ENCODE data around the gene ASCC3. TPM values are rescaled to one million over a fixed set of nuclear protein-coding genes. Genes with fewer than 3 reads are reported as not detected.
A peak's percentile ranks its signal among the peaks of the same experiment; 100 is the strongest.

The ASCC3 gene
- total RNA-seq, 6 experiments from 2014 or later, result 96.1 to 101 (median 97.8) TPM

DNA sequence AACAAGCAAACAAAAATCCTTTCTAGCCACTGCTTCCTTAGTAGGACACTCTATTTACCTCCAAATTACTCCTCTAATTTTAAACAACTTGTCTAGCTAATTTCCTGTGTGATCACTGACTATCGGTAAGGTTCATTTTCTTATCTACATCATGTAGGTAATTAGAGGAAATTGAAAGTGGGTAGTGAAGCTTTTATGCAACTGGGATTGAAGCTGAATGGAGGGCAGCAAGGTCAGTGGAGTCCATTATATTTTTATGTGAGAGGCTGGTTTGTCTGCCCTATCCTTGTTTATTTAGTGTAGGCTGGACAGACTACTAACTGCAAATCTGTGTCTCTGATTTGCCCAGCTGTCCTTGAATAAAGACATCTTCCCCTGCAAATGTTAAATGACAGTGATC is 327.9 kb downstream of the ASCC3 start:
- Mint-ChIP-seq H3K9me3 (no peaks in the 10 kb centered on the region; the same call in 1 of the 2 replicates), H3K27me3 (ENCODE audit: insufficient read depth) (no peaks in the 10 kb centered on the region; the same call in 1 of the 2 replicates), H3K4me3 (no peak overlapping the region), H3K36me3 (ENCODE audit: low read depth) (peaks cover 12% of the 10 kb centered on the region; the same call in 1 of the 2 replicates), H3K27ac (no peak overlapping the region), H3K4me1 (ENCODE audit: low read depth) (peaks cover 46% of the 10 kb centered on the region)
- no peak for DNase-seq
- TF ChIP-seq, protein P1, sequence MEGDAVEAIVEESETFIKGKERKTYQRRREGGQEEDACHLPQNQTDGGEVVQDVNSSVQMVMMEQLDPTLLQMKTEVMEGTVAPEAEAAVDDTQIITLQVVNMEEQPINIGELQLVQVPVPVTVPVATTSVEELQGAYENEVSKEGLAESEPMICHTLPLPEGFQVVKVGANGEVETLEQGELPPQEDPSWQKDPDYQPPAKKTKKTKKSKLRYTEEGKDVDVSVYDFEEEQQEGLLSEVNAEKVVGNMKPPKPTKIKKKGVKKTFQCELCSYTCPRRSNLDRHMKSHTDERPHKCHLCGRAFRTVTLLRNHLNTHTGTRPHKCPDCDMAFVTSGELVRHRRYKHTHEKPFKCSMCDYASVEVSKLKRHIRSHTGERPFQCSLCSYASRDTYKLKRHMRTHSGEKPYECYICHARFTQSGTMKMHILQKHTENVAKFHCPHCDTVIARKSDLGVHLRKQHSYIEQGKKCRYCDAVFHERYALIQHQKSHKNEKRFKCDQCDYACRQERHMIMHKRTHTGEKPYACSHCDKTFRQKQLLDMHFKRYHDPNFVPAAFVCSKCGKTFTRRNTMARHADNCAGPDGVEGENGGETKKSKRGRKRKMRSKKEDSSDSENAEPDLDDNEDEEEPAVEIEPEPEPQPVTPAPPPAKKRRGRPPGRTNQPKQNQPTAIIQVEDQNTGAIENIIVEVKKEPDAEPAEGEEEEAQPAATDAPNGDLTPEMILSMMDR (IDR thresholded peaks at IDR 0.05), result no peak

DNA sequence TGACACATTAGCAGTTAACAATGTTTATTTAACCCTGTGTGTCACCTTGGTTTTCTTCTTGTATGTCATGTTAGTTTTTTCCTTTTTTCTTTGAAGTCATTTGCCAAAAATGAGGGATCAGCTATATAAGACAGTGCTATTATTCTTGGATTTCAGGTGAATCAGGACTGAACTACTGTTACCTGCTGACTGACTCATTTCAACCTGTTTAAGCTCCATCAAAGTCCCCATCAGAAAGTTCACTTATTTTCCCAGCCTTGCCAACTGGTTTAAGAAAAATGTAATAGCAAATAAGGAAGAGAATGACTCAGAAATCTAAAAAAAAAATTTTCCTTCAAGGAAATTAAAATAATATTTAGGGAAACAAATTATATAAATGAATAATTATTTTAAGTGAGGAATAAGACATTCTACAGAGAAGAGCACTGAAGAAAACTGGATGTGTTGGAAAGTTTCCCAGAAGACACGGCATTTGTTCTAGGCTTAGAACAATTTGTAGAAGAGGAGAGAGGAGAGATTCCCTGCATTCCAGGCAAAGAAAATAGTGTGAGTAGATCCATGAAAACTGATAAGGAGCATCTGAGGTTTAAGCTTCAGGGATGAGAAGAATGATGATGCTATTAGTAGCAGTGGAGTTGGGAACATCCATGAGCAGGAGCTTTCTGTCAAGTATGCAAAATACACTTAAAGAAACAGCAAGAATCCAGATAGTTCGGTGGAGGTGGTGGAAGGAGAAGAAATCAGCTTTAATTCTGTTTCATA is 331.5 kb downstream of the ASCC3 start:
- Mint-ChIP-seq H3K36me3 (ENCODE audit: low read depth) (no peaks in the 10 kb centered on the region; the same call in 1 of the 2 replicates), H3K27me3 (ENCODE audit: insufficient read depth) (no peaks in the 10 kb centered on the region), H3K9me3 (no peaks in the 10 kb centered on the region; the same call in 1 of the 2 replicates), H3K4me1 (ENCODE audit: low read depth) (peaks cover 47% of the 10 kb centered on the region), H3K4me3 (no peak overlapping the region; the same call in 1 of the 2 replicates), H3K27ac (peak overlapping the region; percentile 55)
- TF ChIP-seq, protein P1 (IDR thresholded peaks at IDR 0.05), result no peak
- DNase-seq, result peak; percentile 85

DNA sequence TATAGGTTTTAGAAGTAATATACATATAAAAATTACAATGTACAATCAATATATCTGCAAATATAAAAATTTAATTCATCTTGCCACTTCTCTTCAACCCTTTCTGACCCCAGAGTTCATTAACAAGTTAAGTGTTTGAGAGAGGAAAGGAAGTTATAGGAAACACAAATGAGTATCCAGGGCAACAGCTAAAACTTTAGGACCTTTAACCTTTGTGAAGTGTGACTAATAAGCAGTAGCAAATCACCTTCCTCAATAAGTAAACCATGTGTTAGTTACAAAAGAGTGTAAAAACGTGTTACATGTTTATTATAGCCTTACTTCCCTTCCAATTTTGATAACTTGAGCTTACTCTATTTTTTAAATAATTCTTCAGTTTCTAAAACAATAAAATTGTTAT is 343.0 kb downstream of the ASCC3 start:
- H3K27me3 Mint-ChIP-seq (ENCODE audit: insufficient read depth), result peaks cover 3% of the 10 kb centered on the region; the same call in 1 of the 2 replicates
- H3K27ac Mint-ChIP-seq, result no peak overlapping the region; the same call in 1 of the 2 replicates
- peaks cover 42% of the 10 kb centered on the region for H3K36me3 Mint-ChIP-seq (ENCODE audit: low read depth)
- no peak for DNase-seq
- H3K4me1 Mint-ChIP-seq (ENCODE audit: low read depth), result peaks cover 8% of the 10 kb centered on the region
- H3K9me3 Mint-ChIP-seq, result no peaks in the 10 kb centered on the region
- no peak overlapping the region for H3K4me3 Mint-ChIP-seq
- TF ChIP-seq, protein P1 (IDR thresholded peaks at IDR 0.05), result no peak

DNA sequence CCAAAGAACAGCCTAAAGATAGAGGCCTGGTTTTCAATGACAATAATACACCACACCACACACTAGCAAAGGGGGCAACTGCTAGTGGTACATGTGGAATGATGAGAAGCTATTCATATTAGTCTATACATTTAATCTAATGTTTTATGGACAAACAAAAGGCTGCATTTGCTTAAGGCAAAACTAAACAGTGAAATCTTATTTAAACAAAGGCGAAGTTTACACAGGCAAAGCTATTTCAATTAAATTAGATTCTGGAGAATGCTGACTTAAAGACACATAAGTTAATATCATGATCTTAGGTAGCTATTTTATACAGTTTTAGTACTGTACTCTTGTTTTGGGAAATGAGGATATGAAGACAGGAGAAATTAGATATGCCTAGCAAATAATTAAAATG is 362.5 kb downstream of the ASCC3 start:
- Mint-ChIP-seq H3K4me3 (no peak overlapping the region), H3K27me3 (ENCODE audit: insufficient read depth) (no peaks in the 10 kb centered on the region; the same call in 1 of the 2 replicates), H3K36me3 (ENCODE audit: low read depth) (peaks cover 14% of the 10 kb centered on the region), H3K4me1 (ENCODE audit: low read depth) (peaks cover 10% of the 10 kb centered on the region), H3K9me3 (no peaks in the 10 kb centered on the region), H3K27ac (no peak overlapping the region)
- TF ChIP-seq, protein P1 (IDR thresholded peaks at IDR 0.05), result no peak
- DNase-seq, result no peak

DNA sequence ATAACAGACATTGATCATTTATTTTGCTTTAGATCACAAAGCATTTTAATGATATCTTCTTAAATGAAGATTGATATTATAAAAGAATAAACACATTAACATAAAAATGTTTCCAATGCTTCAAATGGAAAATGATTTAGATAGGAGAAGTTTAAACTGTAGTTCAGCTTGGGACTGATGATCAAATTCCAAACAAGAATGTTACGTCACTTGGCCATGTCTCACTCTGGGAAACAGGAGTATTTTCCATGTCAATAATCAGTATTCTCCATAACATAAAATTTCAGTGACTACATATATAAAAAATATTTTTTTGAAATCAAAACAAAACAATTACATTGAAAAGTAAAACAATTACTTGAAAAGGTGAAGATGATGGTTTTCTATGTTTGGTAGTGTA is 363.5 kb downstream of the ASCC3 start:
- Mint-ChIP-seq H3K9me3 (no peaks in the 10 kb centered on the region), H3K36me3 (ENCODE audit: low read depth) (peaks cover 20% of the 10 kb centered on the region), H3K4me1 (ENCODE audit: low read depth) (peaks cover 17% of the 10 kb centered on the region), H3K27me3 (ENCODE audit: insufficient read depth) (no peaks in the 10 kb centered on the region; the same call in 1 of the 2 replicates), H3K4me3 (no peak overlapping the region), H3K27ac (no peak overlapping the region)
- TF ChIP-seq, protein P1 (IDR thresholded peaks at IDR 0.05), result no peak
- no peak for DNase-seq
